Stomach (tissue), 9 donors: ENCODE measurements around the gene LRP4. TPM values are rescaled to one million over a fixed set of nuclear protein-coding genes. Genes with fewer than 3 reads are reported as not detected.

Experiments
- DNase-seq, 2 donors: peaks; one replicate each; pipeline versions ENCODE4 v3.0.0 to v3.0.0-alpha.2; 2013 to 2019
- H3K27ac ChIP-seq, 5 donors: fragments of 200-600 bp in 4 of 5; sonication (generic) in 4 of 5; one replicate each; pipeline ENCODE4 v1.5.1; 2013 to 2019; ENCODE audit warnings: mild to moderate bottlenecking in 1 of 5, moderate library complexity in 1 of 5
- H3K27me3 ChIP-seq, 3 donors: fragments of 200-600 bp; sonication (generic); one replicate each; pipeline ENCODE4 v1.5.1; 2017 to 2019; ENCODE audit warnings: mixed run types in 1 of 3
- H3K36me3 ChIP-seq, 4 donors: fragments of 200-600 bp; sonication (generic); 1 replicate in 3 of 4; 2 replicates in 1 of 4; pipeline ENCODE4 v1.5.1; 2016 to 2019
- H3K4me1 ChIP-seq, 4 donors: fragments of 200-600 bp; sonication (generic); one replicate each; pipeline ENCODE4 v1.5.1; 2016 to 2019
- H3K4me3 ChIP-seq, 4 donors: fragments of 200-600 bp; sonication (generic) in 3 of 4; one replicate each; pipeline ENCODE4 v1.5.1; 2016 to 2019; ENCODE audit warnings: mild to moderate bottlenecking in 1 of 4
- H3K9me3 ChIP-seq, 4 donors: fragments of 200-600 bp; sonication (generic); one replicate each; pipeline ENCODE4 v1.5.1; 2016 to 2019
- CTCF ChIP-seq, 7 experiments: fragments of 450-650 bp in 4 of 7; fragments of 200-600 bp in 3 of 7; sonication (generic) in 3 of 7; IDR thresholded peaks; one replicate each; pipeline ENCODE4 v1.5.1; 2016 to 2019; ENCODE audit warnings: antibody characterized with exemption in 7 of 7, control low read depth in 2 of 7, mild to moderate bottlenecking in 1 of 7
- EP300 ChIP-seq: sonication (generic); formaldehyde crosslinking; IDR thresholded peaks from one replicate; pipeline ENCODE4 v1.6.1; 2017; ENCODE audit warnings: antibody characterized with exemption
- POLR2A ChIP-seq, 4 donors: fragments of 450-650 bp; IDR thresholded peaks; one replicate each; pipeline ENCODE4 v1.6.1; 2016; ENCODE audit warnings: antibody characterized with exemption in 4 of 4, control low read depth in 2 of 4, mild to moderate bottlenecking in 1 of 4, moderate library complexity in 1 of 4
- POLR2AphosphoS5 ChIP-seq, 3 donors: sonication (generic); formaldehyde crosslinking; IDR thresholded peaks; one replicate each; pipeline ENCODE4 v1.6.1; 2016; ENCODE audit warnings: antibody characterized with exemption in 3 of 3
- WGBS, 5 donors: extraction: QIAGEN DNeasy Blood & Tissue Kit in 3 of 5; methylation state at CpG; one replicate each; pipeline versions ENCODE4 v1.1.5 to v1.1.7; 2013 to 2018; 5-methylcytosine and 5-hydroxymethylcytosine counted together
- intact Hi-C: fragments of 100-400 bp; cut with DNase I; formaldehyde crosslinking; loops from one replicate; pipeline ENCODE4 v1.15.1; 2023; ENCODE audit warnings: low total_unique reads
- polyA plus RNA-seq, 3 donors: library from polyadenylated mRNA; stranded (reverse); fragments of 200-250 nt; gene quantifications; one replicate each; pipeline ENCODE4 v1.2.3, GENCODE V29; 2013
- total RNA-seq, 5 donors: library from RNA; depleted of rRNA; stranded (reverse); fragments of >200 nt; gene quantifications; one replicate each; pipeline versions ENCODE4 v1.1.0 to v1.2.3, GENCODE V29; 2014 to 2016
- donor health status: healthy with polysubstance abuse.
- donor health status: Bipolar disorder and iron deficiency.
- donor health status: healthy.

LRP4 gene
- total and polyA plus RNA-seq, 8 donors: 2.0 to 29.2 (median 7.0) TPM

- no peaks in the 10 kb centered on the region for H3K27me3 ChIP-seq
- no peaks in the 10 kb centered on the region for H3K9me3 ChIP-seq
- no peak for DNase-seq
- intact Hi-C loops: no loop called here
- H3K4me3 ChIP-seq: no peak overlapping the region
- H3K36me3 ChIP-seq: peaks cover 11 to 96% (median 79%) of the 10 kb centered on the region in 4 donors
- no peak overlapping the region for H3K27ac ChIP-seq
- TF ChIP-seq POLR2AphosphoS5 (IDR thresholded peaks at IDR 0.05) (no peak), POLR2A (IDR thresholded peaks at IDR 0.05) (no peak), EP300 (no peak), CTCF (IDR thresholded peaks at IDR 0.05) (no peak)
- no peaks in the 10 kb centered on the region for H3K4me1 ChIP-seq
- 92 to 96% (median 95%) methylated on average over 11 of the region's 11 CpGs for WGBS, 5 donors
Observed at GRCh38 chr11:46876471-46876870, 41.9 kb downstream of the LRP4 start.

GRCh38 chr11:46874586-46874985 lies 43.8 kb downstream of the LRP4 start:
- WGBS, 5 donors: 85 to 93% (median 91%) methylated on average over 6 of the region's 6 CpGs
- intact Hi-C loops: no loop called here
- peaks cover 16 to 97% (median 90%) of the 10 kb centered on the region in 4 donors for H3K36me3 ChIP-seq
- no peak overlapping the region for H3K4me3 ChIP-seq
- no peaks in the 10 kb centered on the region for H3K27me3 ChIP-seq
- H3K9me3 ChIP-seq: no peaks in the 10 kb centered on the region
- no peak for DNase-seq
- TF ChIP-seq POLR2A (IDR thresholded peaks at IDR 0.05): no peak
- no peak for TF ChIP-seq CTCF (IDR thresholded peaks at IDR 0.05)
- TF ChIP-seq EP300: no peak
- TF ChIP-seq POLR2AphosphoS5 (IDR thresholded peaks at IDR 0.05): no peak
- H3K27ac ChIP-seq: no peak overlapping the region
- H3K4me1 ChIP-seq: no peaks in the 10 kb centered on the region

- Histone ChIP-seq H3K36me3 (peaks cover 9 to 98% (median 82%) of the 10 kb centered on the region in 4 donors), H3K9me3 (no peaks in the 10 kb centered on the region), H3K27ac (no peak overlapping the region), H3K4me1 (no peaks in the 10 kb centered on the region), H3K27me3 (no peaks in the 10 kb centered on the region), H3K4me3 (no peak overlapping the region)
- TF ChIP-seq CTCF (IDR thresholded peaks at IDR 0.05) (no peak), POLR2AphosphoS5 (IDR thresholded peaks at IDR 0.05) (no peak), POLR2A (IDR thresholded peaks at IDR 0.05) (no peak), EP300 (no peak)
- intact Hi-C loops: loop anchor here (10.0 kb wide), 1 partner anchor 416 kb away; no protein-coding TSS in a partner anchor
- DNase-seq: no peak
- 89 to 97% (median 95%) methylated on average over 6 of the region's 6 CpGs for WGBS, 5 donors
Observed at GRCh38 chr11:46868912-46869311, 49.4 kb downstream of the LRP4 start.

- intact Hi-C loops: loop anchor here (10.0 kb wide), 1 partner anchor 419 kb away; no protein-coding TSS in a partner anchor
- Histone ChIP-seq H3K9me3 (no peaks in the 10 kb centered on the region), H3K36me3 (peaks cover 9 to 88% (median 62%) of the 10 kb centered on the region in 4 donors), H3K27me3 (no peaks in the 10 kb centered on the region), H3K4me3 (no peak overlapping the region), H3K27ac (no peak overlapping the region), H3K4me1 (no peaks in the 10 kb centered on the region)
- no peak for DNase-seq
- TF ChIP-seq EP300 (no peak), CTCF (IDR thresholded peaks at IDR 0.05) (no peak), POLR2AphosphoS5 (IDR thresholded peaks at IDR 0.05) (no peak), POLR2A (IDR thresholded peaks at IDR 0.05) (no peak)
- WGBS, 5 donors: 62 to 91% (median 78%) methylated on average over 2 of the region's 2 CpGs
Observed at GRCh38 chr11:46865340-46865739, 53.0 kb downstream of the LRP4 start.
